HEK293T (cell line): ENCODE data around the gene NLRP8.

ENCODE experiments used
- ARNT ChIP-seq: fragments of 450-650 bp; IDR thresholded peaks from 2 replicates; pipeline ENCODE4 v1.6.1; 2017; ENCODE audit warnings: mild to moderate bottlenecking
- BHLHE40 ChIP-seq: fragments of 450-650 bp; IDR thresholded peaks from 2 replicates; pipeline ENCODE4 v1.6.1; 2016; ENCODE audit warnings: mild to moderate bottlenecking, moderate library complexity, borderline replicate concordance
- ELF4 ChIP-seq: fragments of 450-650 bp; IDR thresholded peaks from 2 replicates; pipeline ENCODE4 v1.6.1; 2017; ENCODE audit warnings: antibody characterized with exemption
- FOXA1 ChIP-seq: fragments of 450-650 bp; IDR thresholded peaks from 2 replicates; pipeline ENCODE4 v1.6.1; 2016; ENCODE audit warnings: mild to moderate bottlenecking
- FOXK2 ChIP-seq: fragments of 450-650 bp; IDR thresholded peaks from 2 replicates; pipeline ENCODE4 v1.6.1; 2016; ENCODE audit warnings: mild to moderate bottlenecking
- FOXM1 ChIP-seq: fragments of 450-650 bp; IDR thresholded peaks from 2 replicates; pipeline ENCODE4 v1.6.1; 2017; ENCODE audit warnings: mild to moderate bottlenecking, borderline replicate concordance
- HDGF ChIP-seq: fragments of 450-650 bp; IDR thresholded peaks from 2 replicates; pipeline ENCODE4 v1.6.1; 2017; ENCODE audit warnings: antibody characterized with exemption, borderline replicate concordance
- L3MBTL2 ChIP-seq: fragments of 450-650 bp; conservative IDR thresholded peaks from 2 replicates; pipeline ENCODE4 v1.6.1; 2016; ENCODE audit warnings: mild to moderate bottlenecking
- LEF1 ChIP-seq: fragments of 450-650 bp; IDR thresholded peaks from 2 replicates; pipeline ENCODE4 v1.6.1; 2017; ENCODE audit warnings: mild to moderate bottlenecking, borderline replicate concordance
- PKNOX1 ChIP-seq: fragments of 450-650 bp; IDR thresholded peaks from 2 replicates; pipeline ENCODE4 v1.6.1; 2016
- SP1 ChIP-seq: fragments of 450-650 bp; IDR thresholded peaks from 2 replicates; pipeline ENCODE4 v1.6.1; 2017
- SUZ12 ChIP-seq: fragments of 450-650 bp; IDR thresholded peaks from 2 replicates; pipeline ENCODE4 v1.6.1; 2016; ENCODE audit warnings: mild to moderate bottlenecking
- TARDBP ChIP-seq: fragments of 450-650 bp; IDR thresholded peaks from 2 replicates; pipeline ENCODE4 v1.6.1; 2016
- ZNF384 ChIP-seq: fragments of 450-650 bp; IDR thresholded peaks from 2 replicates; pipeline ENCODE4 v1.6.1; 2016

DNA sequence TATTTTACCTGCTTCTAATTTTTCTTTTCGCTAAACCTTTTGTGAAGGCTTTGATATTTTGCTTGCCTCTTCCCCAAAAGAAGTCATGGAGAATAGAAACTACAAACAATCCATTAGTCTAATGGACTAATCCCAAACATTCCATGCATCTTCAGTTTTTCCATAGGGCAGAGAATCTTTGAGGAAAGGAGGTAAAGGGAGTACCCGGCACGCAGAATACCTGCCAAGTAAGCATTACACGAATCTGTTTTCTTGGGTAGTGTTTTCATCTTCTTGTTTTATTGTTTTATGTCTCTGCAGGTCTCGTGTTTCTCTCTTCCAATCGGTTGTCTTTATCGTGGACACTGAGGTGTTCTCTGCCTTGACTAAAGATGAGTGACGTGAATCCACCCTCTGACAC, at the start of gene NLRP8:
- no peak for TF ChIP-seq FOXM1
- TF ChIP-seq TARDBP: no peak
- TF ChIP-seq SP1: no peak
- no peak for TF ChIP-seq ELF4
- TF ChIP-seq FOXA1: no peak
- no peak for TF ChIP-seq LEF1
- no peak for TF ChIP-seq BHLHE40
- no peak for TF ChIP-seq SUZ12
- no peak for TF ChIP-seq L3MBTL2
- TF ChIP-seq PKNOX1: no peak
- TF ChIP-seq ARNT: no peak
- no peak for TF ChIP-seq ZNF384
- no peak for TF ChIP-seq FOXK2
- TF ChIP-seq HDGF: no peak
